ENCODE measurements around the gene NEDD4L. TPM values are rescaled to one million over a fixed set of nuclear protein-coding genes. Genes with fewer than 3 reads are reported as not detected.
A peak's percentile ranks its signal among the peaks of the same experiment; 100 is the strongest.

Gene NEDD4L
- total and polyA plus RNA-seq, 4 experiments from 2014 or later = 2.8 to 4.1 (median 3.8) TPM

DNA sequence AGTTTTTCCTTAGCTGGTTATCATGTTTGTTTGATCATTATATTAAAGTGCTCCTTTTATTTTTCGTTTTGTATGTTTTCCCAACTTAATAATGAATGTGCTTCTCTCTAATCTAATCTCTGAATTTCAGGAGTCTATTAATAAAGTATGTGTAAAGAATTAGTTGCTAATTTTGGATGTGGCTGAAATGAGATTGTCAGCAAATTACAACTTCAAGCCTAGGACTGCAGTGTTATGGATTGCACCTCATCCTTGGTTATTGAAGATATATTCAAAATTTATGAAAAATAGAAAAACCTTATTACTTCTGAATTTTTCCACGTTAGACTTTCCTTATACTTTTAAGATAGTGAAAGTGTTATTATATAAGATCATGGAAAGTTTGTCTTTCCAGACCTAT lies 227.7 kb downstream of the NEDD4L start:
- H3K27ac Mint-ChIP-seq = no peak overlapping the region
- no peaks in the 10 kb centered on the region for H3K36me3 Mint-ChIP-seq
- peaks cover 0 to 4% of the 10 kb centered on the region in 2 donors for H3K27me3 Mint-ChIP-seq
- H3K4me1 Mint-ChIP-seq = peaks cover 6 to 14% (median 10%) of the 10 kb centered on the region in 4 donors
- no peak overlapping the region for H3K4me3 Mint-ChIP-seq
- H3K27me3 ChIP-seq (ENCODE audit: insufficient read depth, low read length) = no peaks in the 10 kb centered on the region
- H3K36me3 ChIP-seq (ENCODE audit: insufficient read depth, low read length) = no peaks in the 10 kb centered on the region
- H3K27ac ChIP-seq (ENCODE audit: low read depth, low read length) = no peak overlapping the region
- CTCF ChIA-PET (ENCODE audit: partially characterized antibody) = no interaction called here
- H3K4me1 ChIP-seq (ENCODE audit: insufficient read depth, low read length) = peaks cover 12% of the 10 kb centered on the region
- peaks cover 0 to 2% (median 0%) of the 10 kb centered on the region in 8 donors for H3K9me3 Mint-ChIP-seq
- no peak for DNase-seq
- POLR2A ChIA-PET (ENCODE audit: partially characterized antibody) = no interaction called here
- intact Hi-C loops (cut with micrococcal nuclease) = no loop called here
- H3K9me3 ChIP-seq (ENCODE audit: control insufficient read depth in 1 of 2, low read length in 2 of 2) = no peaks in the 10 kb centered on the region
- H3K4me3 ChIP-seq (ENCODE audit: low read length in 2 of 2) = no peak overlapping the region

DNA sequence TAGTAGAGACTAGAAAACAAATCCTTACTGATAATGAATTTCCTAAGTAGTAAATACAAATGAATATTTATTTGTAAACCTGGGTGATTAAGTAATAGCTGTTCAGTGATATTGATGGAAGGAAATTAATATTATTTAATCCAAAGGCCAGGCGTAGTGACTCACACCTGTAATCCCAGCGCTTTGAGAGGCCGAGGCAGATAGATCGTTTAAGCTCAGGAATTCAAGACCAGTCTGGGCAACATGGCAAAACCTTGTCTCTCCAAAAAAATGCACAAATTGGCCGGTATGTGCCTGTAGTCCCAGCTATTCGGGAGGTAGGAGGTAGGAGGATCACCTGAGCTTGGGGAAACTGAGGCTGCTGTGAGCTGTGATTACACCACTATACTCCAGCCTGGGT lies 228.2 kb downstream of the NEDD4L start:
- DNase-seq = no peak
- H3K36me3 ChIP-seq (ENCODE audit: insufficient read depth, low read length) = no peaks in the 10 kb centered on the region
- Mint-ChIP-seq H3K27ac (no peak overlapping the region), H3K4me1 (peaks cover 6 to 14% (median 10%) of the 10 kb centered on the region in 4 donors), H3K27me3 (peaks cover 0 to 4% of the 10 kb centered on the region in 2 donors), H3K9me3 (peaks cover 0 to 2% (median 0%) of the 10 kb centered on the region in 8 donors), H3K36me3 (no peaks in the 10 kb centered on the region), H3K4me3 (no peak overlapping the region)
- H3K4me3 ChIP-seq (ENCODE audit: low read length in 2 of 2) = no peak overlapping the region
- H3K27ac ChIP-seq (ENCODE audit: low read depth, low read length) = no peak overlapping the region
- no peaks in the 10 kb centered on the region for H3K9me3 ChIP-seq (ENCODE audit: control insufficient read depth in 1 of 2, low read length in 2 of 2)
- peaks cover 12% of the 10 kb centered on the region for H3K4me1 ChIP-seq (ENCODE audit: insufficient read depth, low read length)
- intact Hi-C loops (cut with micrococcal nuclease) = no loop called here
- H3K27me3 ChIP-seq (ENCODE audit: insufficient read depth, low read length) = no peaks in the 10 kb centered on the region
- POLR2A ChIA-PET (ENCODE audit: partially characterized antibody) = no interaction called here
- CTCF ChIA-PET (ENCODE audit: partially characterized antibody) = no interaction called here

DNA sequence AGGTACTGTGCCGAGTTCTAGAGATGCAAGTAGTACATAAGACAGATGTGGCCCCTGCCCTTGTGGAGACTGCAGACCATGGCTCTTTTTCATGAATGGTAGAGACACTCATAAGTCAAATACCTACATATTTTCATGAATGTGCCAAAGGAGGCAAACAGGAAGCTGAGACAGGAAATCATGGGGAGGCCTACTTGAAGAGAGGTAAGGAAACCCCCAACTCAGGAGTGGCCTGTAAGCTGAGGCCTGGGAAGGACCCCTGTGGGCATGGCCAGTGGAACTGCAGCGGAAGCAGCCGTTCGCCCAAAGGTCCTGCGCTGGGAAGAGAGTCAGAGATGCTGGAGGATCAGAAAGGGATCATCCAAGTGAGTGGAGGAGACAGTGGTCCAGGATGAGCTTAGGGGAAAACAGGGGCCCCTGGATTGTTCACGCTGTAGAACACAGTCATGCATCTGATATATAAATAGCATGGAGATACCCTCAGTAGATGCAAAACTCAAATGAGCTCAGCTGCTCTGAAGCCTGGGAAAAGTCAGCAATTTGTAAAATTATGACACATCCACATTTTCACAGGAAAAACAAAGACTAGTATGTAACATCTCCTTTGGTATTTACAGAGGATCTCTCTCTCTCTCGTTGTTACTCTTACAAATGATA lies 228.9 kb downstream of the NEDD4L start:
- CTCF ChIA-PET (ENCODE audit: partially characterized antibody) = no interaction called here
- Mint-ChIP-seq H3K27me3 (peaks cover 0 to 4% of the 10 kb centered on the region in 2 donors), H3K27ac (peak overlapping the region in 3 of 7 donors; percentile 17 to 35 (median 21)), H3K36me3 (no peaks in the 10 kb centered on the region), H3K4me3 (peak overlapping the region in 3 of 8 donors; percentile 39 to 68 (median 60)), H3K4me1 (peaks cover 6 to 14% (median 10%) of the 10 kb centered on the region in 4 donors), H3K9me3 (peaks cover 0 to 2% (median 0%) of the 10 kb centered on the region in 8 donors)
- DNase-seq = no peak
- H3K4me3 ChIP-seq (ENCODE audit: low read length in 2 of 2) = no peak overlapping the region
- no peaks in the 10 kb centered on the region for H3K27me3 ChIP-seq (ENCODE audit: insufficient read depth, low read length)
- H3K4me1 ChIP-seq (ENCODE audit: insufficient read depth, low read length) = peaks cover 12% of the 10 kb centered on the region
- no peaks in the 10 kb centered on the region for H3K36me3 ChIP-seq (ENCODE audit: insufficient read depth, low read length)
- H3K9me3 ChIP-seq (ENCODE audit: control insufficient read depth in 1 of 2, low read length in 2 of 2) = no peaks in the 10 kb centered on the region
- POLR2A ChIA-PET (ENCODE audit: partially characterized antibody) = no interaction called here
- H3K27ac ChIP-seq (ENCODE audit: low read depth, low read length) = no peak overlapping the region
- intact Hi-C loops (cut with micrococcal nuclease) = no loop called here

- POLR2A ChIA-PET (ENCODE audit: partially characterized antibody) = no interaction called here
- Mint-ChIP-seq H3K9me3 (peaks cover 0 to 2% (median 0%) of the 10 kb centered on the region in 8 donors), H3K4me3 (no peak overlapping the region), H3K36me3 (no peaks in the 10 kb centered on the region), H3K27ac (no peak overlapping the region), H3K4me1 (peaks cover 6 to 14% (median 10%) of the 10 kb centered on the region in 4 donors), H3K27me3 (peaks cover 2 to 4% of the 10 kb centered on the region in 2 donors)
- Histone ChIP-seq H3K27me3 (ENCODE audit: insufficient read depth, low read length) (no peaks in the 10 kb centered on the region), H3K36me3 (ENCODE audit: insufficient read depth, low read length) (no peaks in the 10 kb centered on the region), H3K27ac (ENCODE audit: low read depth, low read length) (no peak overlapping the region), H3K4me1 (ENCODE audit: insufficient read depth, low read length) (peaks cover 12% of the 10 kb centered on the region), H3K4me3 (ENCODE audit: low read length in 2 of 2) (no peak overlapping the region), H3K9me3 (ENCODE audit: control insufficient read depth in 1 of 2, low read length in 2 of 2) (no peaks in the 10 kb centered on the region)
- intact Hi-C loops (cut with micrococcal nuclease) = no loop called here
- CTCF ChIA-PET (ENCODE audit: partially characterized antibody) = no interaction called here
- no peak for DNase-seq
Observed at GRCh38 chr18:58275176-58275575, 231.2 kb downstream of the NEDD4L start.

GRCh38 chr18:58276789-58277739 lies 233.0 kb downstream of the NEDD4L start:
- CTCF ChIA-PET (ENCODE audit: partially characterized antibody) = no interaction called here
- peaks cover 0 to 2% (median 0%) of the 10 kb centered on the region in 8 donors for H3K9me3 Mint-ChIP-seq
- Histone ChIP-seq H3K4me3 (ENCODE audit: low read length in 2 of 2) (no peak overlapping the region), H3K9me3 (ENCODE audit: control insufficient read depth in 1 of 2, low read length in 2 of 2) (no peaks in the 10 kb centered on the region), H3K4me1 (ENCODE audit: insufficient read depth, low read length) (peaks cover 11% of the 10 kb centered on the region), H3K27me3 (ENCODE audit: insufficient read depth, low read length) (no peaks in the 10 kb centered on the region), H3K27ac (ENCODE audit: low read depth, low read length) (no peak overlapping the region), H3K36me3 (ENCODE audit: insufficient read depth, low read length) (no peaks in the 10 kb centered on the region)
- no peak for DNase-seq
- peaks cover 2 to 4% of the 10 kb centered on the region in 2 donors for H3K27me3 Mint-ChIP-seq
- H3K4me1 Mint-ChIP-seq = peaks cover 6 to 14% (median 10%) of the 10 kb centered on the region in 4 donors
- intact Hi-C loops (cut with micrococcal nuclease) = no loop called here
- H3K27ac Mint-ChIP-seq = no peak overlapping the region
- H3K4me3 Mint-ChIP-seq = no peak overlapping the region
- H3K36me3 Mint-ChIP-seq = no peaks in the 10 kb centered on the region
- POLR2A ChIA-PET (ENCODE audit: partially characterized antibody) = no interaction called here

DNA sequence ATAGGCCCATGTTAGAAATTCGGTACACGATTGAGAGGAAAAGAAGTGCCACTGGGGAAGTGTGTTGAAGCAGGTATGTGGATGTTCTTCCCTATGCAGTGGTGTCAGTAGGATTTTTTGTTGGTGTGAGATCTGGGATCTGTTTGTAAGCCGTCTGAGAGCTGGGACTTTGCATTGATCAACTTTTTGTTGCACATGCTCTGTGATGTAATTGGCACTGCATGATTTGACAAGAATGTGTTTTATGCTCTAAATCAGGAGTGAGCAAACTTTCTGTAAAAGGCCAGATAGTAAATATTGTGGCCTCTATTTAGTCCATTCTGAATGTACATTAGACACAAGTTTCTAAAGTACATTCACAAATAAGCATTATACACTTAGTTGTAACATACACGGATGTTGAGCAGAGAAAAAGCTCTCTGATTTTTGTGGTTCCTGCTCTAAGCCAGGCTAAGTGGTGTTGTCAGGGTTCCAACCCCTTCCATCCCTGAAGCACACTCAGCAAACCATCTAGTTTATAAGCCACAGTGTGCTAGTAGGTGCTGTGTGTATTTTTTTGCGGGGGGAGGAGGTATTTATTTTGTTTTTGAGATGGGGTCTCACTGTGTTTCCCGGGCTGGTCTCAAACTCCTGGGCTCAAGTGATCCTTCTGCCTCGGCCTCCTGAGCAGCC lies 235.6 kb downstream of the NEDD4L start:
- POLR2A ChIA-PET (ENCODE audit: partially characterized antibody) = no interaction called here
- Histone ChIP-seq H3K4me1 (ENCODE audit: insufficient read depth, low read length) (no peaks in the 10 kb centered on the region), H3K4me3 (ENCODE audit: low read length in 2 of 2) (no peak overlapping the region), H3K27ac (ENCODE audit: low read depth, low read length) (no peak overlapping the region), H3K27me3 (ENCODE audit: insufficient read depth, low read length) (no peaks in the 10 kb centered on the region), H3K36me3 (ENCODE audit: insufficient read depth, low read length) (no peaks in the 10 kb centered on the region), H3K9me3 (ENCODE audit: control insufficient read depth in 1 of 2, low read length in 2 of 2) (no peaks in the 10 kb centered on the region)
- Mint-ChIP-seq H3K27ac (no peak overlapping the region), H3K27me3 (peaks cover 3 to 5% of the 10 kb centered on the region in 2 donors), H3K36me3 (no peaks in the 10 kb centered on the region), H3K9me3 (no peaks in the 10 kb centered on the region), H3K4me1 (no peaks in the 10 kb centered on the region), H3K4me3 (no peak overlapping the region)
- no peak for DNase-seq
- intact Hi-C loops (cut with micrococcal nuclease) = no loop called here
- CTCF ChIA-PET (ENCODE audit: partially characterized antibody) = no interaction called here

GRCh38 chr18:58280191-58280590 lies 236.2 kb downstream of the NEDD4L start:
- no peaks in the 10 kb centered on the region for H3K36me3 Mint-ChIP-seq
- CTCF ChIA-PET (ENCODE audit: partially characterized antibody) = no interaction called here
- POLR2A ChIA-PET (ENCODE audit: partially characterized antibody) = no interaction called here
- Histone ChIP-seq H3K4me1 (ENCODE audit: insufficient read depth, low read length) (no peaks in the 10 kb centered on the region), H3K27me3 (ENCODE audit: insufficient read depth, low read length) (no peaks in the 10 kb centered on the region), H3K27ac (ENCODE audit: low read depth, low read length) (no peak overlapping the region), H3K9me3 (ENCODE audit: control insufficient read depth in 1 of 2, low read length in 2 of 2) (no peaks in the 10 kb centered on the region), H3K36me3 (ENCODE audit: insufficient read depth, low read length) (no peaks in the 10 kb centered on the region), H3K4me3 (ENCODE audit: low read length in 2 of 2) (no peak overlapping the region)
- H3K27me3 Mint-ChIP-seq = peaks cover 4 to 5% of the 10 kb centered on the region in 2 donors
- no peak overlapping the region for H3K27ac Mint-ChIP-seq
- no peak for DNase-seq
- H3K4me1 Mint-ChIP-seq = no peaks in the 10 kb centered on the region
- no peaks in the 10 kb centered on the region for H3K9me3 Mint-ChIP-seq
- intact Hi-C loops (cut with micrococcal nuclease) = no loop called here
- no peak overlapping the region for H3K4me3 Mint-ChIP-seq
